OCI-LY1 (cell line): ENCODE results near the gene ITGAX.

Source experiments
- H2AFZ ChIP-seq: fragments of 200-600 bp; sonication (generic), shearing (Covaris generic); 2 replicates; pipeline ENCODE4 v1.6.0; 2014; ENCODE audit warnings: antibody characterized with exemption, mild to moderate bottlenecking, low read length
- H3F3A ChIP-seq: fragments of 200-600 bp; sonication (generic), shearing (Covaris generic); 2 replicates; pipeline ENCODE4 v1.6.0; 2014; ENCODE audit warnings: mild to moderate bottlenecking, antibody characterized with exemption, low read length, moderate library complexity; ENCODE audit not compliant: insufficient read depth
- H3K27ac ChIP-seq: fragments of 200-600 bp; sonication (generic); 2 replicates; pipeline ENCODE4 v1.5.1; 2014; ENCODE audit warnings: low read length, mixed run types, mild to moderate bottlenecking, low read depth; ENCODE audit not compliant: poor library complexity, severe bottlenecking
- H3K27me3 ChIP-seq: fragments of 200-600 bp; sonication (generic); 2 replicates; pipeline ENCODE4 v1.6.0; 2014; ENCODE audit warnings: antibody characterized with exemption, mild to moderate bottlenecking, low read length, moderate library complexity; ENCODE audit not compliant: insufficient read depth
- H3K36me3 ChIP-seq: fragments of 200-600 bp; sonication (generic); 2 replicates; pipeline ENCODE4 v1.6.1; 2014; ENCODE audit warnings: mild to moderate bottlenecking, antibody characterized with exemption, low read length, moderate library complexity, mixed read lengths; ENCODE audit not compliant: insufficient read depth
- H3K4me1 ChIP-seq: fragments of 200-600 bp; sonication (generic); 2 replicates; pipeline ENCODE4 v1.5.1; 2014; ENCODE audit warnings: mild to moderate bottlenecking, low read length, moderate library complexity; ENCODE audit not compliant: insufficient read depth, severe bottlenecking
- H3K4me2 ChIP-seq: fragments of 200-600 bp; sonication (generic), shearing (Covaris generic); 2 replicates; pipeline ENCODE4 v1.6.1; 2014; ENCODE audit warnings: low read length
- H3K4me3 ChIP-seq: fragments of 200-600 bp; sonication (generic); 2 replicates; pipeline ENCODE4 v1.5.1; 2014; ENCODE audit warnings: low read length, low read depth, mild to moderate bottlenecking, mixed read lengths; ENCODE audit not compliant: poor library complexity, severe bottlenecking
- H3K79me2 ChIP-seq: fragments of 200-600 bp; shearing (Covaris generic); 2 replicates; pipeline ENCODE4 v1.6.1; 2016; ENCODE audit warnings: mixed run types, low read length, mixed read lengths; ENCODE audit not compliant: insufficient read depth
- H3K9ac ChIP-seq: fragments of 200-600 bp; sonication (generic), shearing (Covaris generic); 2 replicates; pipeline ENCODE4 v1.6.1; 2014; ENCODE audit warnings: mild to moderate bottlenecking, low read length, mixed read lengths
- H3K9me2 ChIP-seq: fragments of 200-600 bp; sonication (generic), shearing (Covaris generic); 2 replicates; pipeline ENCODE4 v1.6.1; 2014; ENCODE audit warnings: low read depth, mild to moderate bottlenecking, low read length, mixed read lengths
- H3K9me3 ChIP-seq: fragments of 200-600 bp; shearing (Covaris generic); 2 replicates; pipeline ENCODE4 v1.6.1; 2014; ENCODE audit warnings: low read length, mixed read lengths
- H4K20me1 ChIP-seq: fragments of 200-600 bp; sonication (generic), shearing (Covaris generic); 2 replicates; pipeline ENCODE4 v1.6.0; 2016; ENCODE audit warnings: mild to moderate bottlenecking, low read length; ENCODE audit not compliant: insufficient read depth
- EZH2 ChIP-seq: fragments of 200-600 bp; sonication (generic), shearing (Covaris generic); IDR thresholded peaks from 2 replicates; pipeline ENCODE4 v1.8.0; 2017; ENCODE audit warnings: borderline replicate concordance, mixed run types, mild to moderate bottlenecking, antibody characterized with exemption, low read length, moderate library complexity, mixed read lengths
- TF ChIP-seq, protein P1 (sequence below): fragments of 200-600 bp; sonication (generic), shearing (Covaris generic); IDR thresholded peaks from 2 replicates; pipeline ENCODE4 v1.5.1; 2017; ENCODE audit warnings: mild to moderate bottlenecking, antibody characterized with exemption, low read length, moderate library complexity, mixed read lengths

ITGAX gene

GRCh38 chr16:31330553-31330890 lies 24.5 kb upstream of the ITGAX start:
- Histone ChIP-seq H2AFZ (no peak overlapping the region), H3K9ac (no peak overlapping the region), H3K4me3 (no peak overlapping the region), H3K4me1 (no peaks in the 10 kb centered on the region), H3K27ac (no peak overlapping the region), H3K27me3 (no peaks in the 10 kb centered on the region; the same call in 1 of the 2 replicates), H3K79me2 (no peaks in the 10 kb centered on the region), H4K20me1 (no peaks in the 10 kb centered on the region), H3K36me3 (no peaks in the 10 kb centered on the region), H3K9me2 (no peaks in the 10 kb centered on the region), H3K4me2 (no peak overlapping the region), H3K9me3 (no peaks in the 10 kb centered on the region), H3F3A (no peaks in the 10 kb centered on the region)
- TF ChIP-seq EZH2: no peak
- TF ChIP-seq, protein P1, sequence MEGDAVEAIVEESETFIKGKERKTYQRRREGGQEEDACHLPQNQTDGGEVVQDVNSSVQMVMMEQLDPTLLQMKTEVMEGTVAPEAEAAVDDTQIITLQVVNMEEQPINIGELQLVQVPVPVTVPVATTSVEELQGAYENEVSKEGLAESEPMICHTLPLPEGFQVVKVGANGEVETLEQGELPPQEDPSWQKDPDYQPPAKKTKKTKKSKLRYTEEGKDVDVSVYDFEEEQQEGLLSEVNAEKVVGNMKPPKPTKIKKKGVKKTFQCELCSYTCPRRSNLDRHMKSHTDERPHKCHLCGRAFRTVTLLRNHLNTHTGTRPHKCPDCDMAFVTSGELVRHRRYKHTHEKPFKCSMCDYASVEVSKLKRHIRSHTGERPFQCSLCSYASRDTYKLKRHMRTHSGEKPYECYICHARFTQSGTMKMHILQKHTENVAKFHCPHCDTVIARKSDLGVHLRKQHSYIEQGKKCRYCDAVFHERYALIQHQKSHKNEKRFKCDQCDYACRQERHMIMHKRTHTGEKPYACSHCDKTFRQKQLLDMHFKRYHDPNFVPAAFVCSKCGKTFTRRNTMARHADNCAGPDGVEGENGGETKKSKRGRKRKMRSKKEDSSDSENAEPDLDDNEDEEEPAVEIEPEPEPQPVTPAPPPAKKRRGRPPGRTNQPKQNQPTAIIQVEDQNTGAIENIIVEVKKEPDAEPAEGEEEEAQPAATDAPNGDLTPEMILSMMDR: no peak

- H3K4me1 ChIP-seq: no peaks in the 10 kb centered on the region
- H3K9ac ChIP-seq: no peak overlapping the region
- no peaks in the 10 kb centered on the region; the same call in 1 of the 2 replicates for H3K27me3 ChIP-seq
- H3K79me2 ChIP-seq: no peaks in the 10 kb centered on the region
- no peak overlapping the region for H3K4me2 ChIP-seq
- no peaks in the 10 kb centered on the region for H3K9me2 ChIP-seq
- H3K27ac ChIP-seq: no peak overlapping the region
- no peak overlapping the region for H3K4me3 ChIP-seq
- H3K9me3 ChIP-seq: no peaks in the 10 kb centered on the region
- H4K20me1 ChIP-seq: no peaks in the 10 kb centered on the region
- no peaks in the 10 kb centered on the region for H3F3A ChIP-seq
- no peaks in the 10 kb centered on the region for H3K36me3 ChIP-seq
- H2AFZ ChIP-seq: no peak overlapping the region
- TF ChIP-seq, protein P1: no peak
- TF ChIP-seq EZH2: no peak
These were observed 23.7 kb upstream of the ITGAX start for GRCh38 chr16:31331141-31331764.

DNA sequence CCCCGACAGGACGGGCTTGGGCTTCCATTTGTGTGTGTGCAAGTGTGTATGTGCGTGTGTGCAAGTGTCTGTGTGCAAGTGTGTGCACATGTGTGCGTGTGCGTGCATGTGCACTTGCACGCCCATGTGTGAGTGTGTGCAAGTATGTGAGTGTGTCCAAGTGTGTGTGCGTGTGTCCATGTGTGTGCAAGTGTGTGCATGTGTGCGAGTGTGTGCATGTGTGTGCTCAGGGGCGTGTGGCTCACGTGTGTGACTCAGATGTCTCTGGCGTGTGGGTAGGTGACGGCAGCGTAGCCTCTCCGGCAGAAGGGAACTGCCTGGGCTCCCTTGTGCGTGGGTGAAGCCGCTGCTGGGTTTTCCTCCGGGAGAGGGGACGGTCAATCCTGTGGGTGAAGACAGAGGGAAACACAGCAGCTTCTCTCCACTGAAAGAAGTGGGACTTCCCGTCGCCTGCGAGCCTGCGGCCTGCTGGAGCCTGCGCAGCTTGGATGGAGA lies 23.1 kb upstream of the ITGAX start:
- Histone ChIP-seq H2AFZ (no peak overlapping the region), H3F3A (no peaks in the 10 kb centered on the region), H3K4me2 (no peak overlapping the region), H3K9me3 (no peaks in the 10 kb centered on the region), H3K27me3 (no peaks in the 10 kb centered on the region; the same call in 1 of the 2 replicates), H3K4me3 (no peak overlapping the region), H4K20me1 (no peaks in the 10 kb centered on the region), H3K36me3 (no peaks in the 10 kb centered on the region), H3K27ac (no peak overlapping the region), H3K4me1 (no peaks in the 10 kb centered on the region), H3K9ac (no peak overlapping the region), H3K9me2 (no peaks in the 10 kb centered on the region), H3K79me2 (no peaks in the 10 kb centered on the region)
- no peak for TF ChIP-seq EZH2
- TF ChIP-seq, protein P1: no peak
